Glomerular endothelial cell (primary cell): ENCODE data around the gene SLC9A1. TPM values are rescaled to one million over a fixed set of nuclear protein-coding genes. Genes with fewer than 3 reads are reported as not detected.

Experiments used
- total RNA-seq: library from RNA; depleted of rRNA; stranded (reverse); fragments of >200 nt; gene quantifications from 2 replicates; pipeline ENCODE4 v1.2.3, GENCODE V29; 2015

SLC9A1 gene
- total RNA-seq, 1 donor from 2014 or later: 112 TPM

Other genes starting within 250 kb of the SLC9A1 start
- not detected in 2 replicates for gene NR0B2, start 241.2 kb downstream of the SLC9A1 start, total RNA-seq
- 87.2 and 91.6 TPM in 2 replicates for gene NUDC, start 233.4 kb downstream of the SLC9A1 start, total RNA-seq
- gene KDF1, start 194.7 kb downstream of the SLC9A1 start, total RNA-seq: not detected in 2 replicates
- gene TRNP1, start 161.4 kb downstream of the SLC9A1 start, total RNA-seq: 65.4 and 169 TPM in 2 replicates
- 1.3 and 2.5 TPM in 2 replicates for gene TENT5B, start 142.3 kb downstream of the SLC9A1 start, total RNA-seq
- 36.2 and 43.3 TPM in 2 replicates for gene WDTC1, start 79.5 kb upstream of the SLC9A1 start, total RNA-seq
- gene TMEM222, start 167.0 kb upstream of the SLC9A1 start, total RNA-seq: 29.8 and 40.7 TPM in 2 replicates
- gene SYTL1, start 186.9 kb upstream of the SLC9A1 start, total RNA-seq: 1.8 and 5.4 TPM in 2 replicates
- gene MAP3K6, start 211.8 kb upstream of the SLC9A1 start, total RNA-seq: 13.6 and 17.9 TPM in 2 replicates
- not detected in 2 replicates for gene FCN3, start 219.7 kb upstream of the SLC9A1 start, total RNA-seq
- not detected in 2 replicates for gene CD164L2, start 228.2 kb upstream of the SLC9A1 start, total RNA-seq
- gene GPR3, start 237.5 kb upstream of the SLC9A1 start, total RNA-seq: 0.44 and 1.5 TPM in 2 replicates